BE2C (cell line): ENCODE data around the gene ROBO1.
"Not testable (repeated sequence)": the region's sequence is repeated elsewhere in the genome, so short reads cannot be mapped to it uniquely, and the experiment has no call there.

Experiments used
- DNase-seq: peaks from one replicate; pipeline ENCODE4 v3.0.0-alpha.2; 2020
- H3K27me3 ChIP-seq: fragments of 250-450 bp; sonication (Bioruptor Pico); 2 replicates; pipeline ENCODE4 v1.5.1; 2020; ENCODE audit warnings: mild to moderate bottlenecking
- H3K36me3 ChIP-seq: fragments of 250-450 bp; sonication (Bioruptor Pico); 2 replicates; pipeline ENCODE4 v1.5.1; 2020; ENCODE audit warnings: mild to moderate bottlenecking
- H3K4me1 ChIP-seq: fragments of 250-450 bp; sonication (Bioruptor Pico); 2 replicates; pipeline ENCODE4 v1.5.1; 2020
- H3K4me3 ChIP-seq: 2 replicates; pipeline ENCODE4 v1.5.1; 2011; ENCODE audit warnings: low read depth, low read length
- H3K9me3 ChIP-seq: fragments of 250-450 bp; sonication (Bioruptor Pico); 2 replicates; pipeline ENCODE4 v1.5.1; 2020
- TF ChIP-seq, protein P1 (sequence below): IDR thresholded peaks from 2 replicates; pipeline ENCODE4 v1.5.1; 2012; ENCODE audit warnings: mild to moderate bottlenecking, low read depth, low read length

ROBO1 gene

DNA sequence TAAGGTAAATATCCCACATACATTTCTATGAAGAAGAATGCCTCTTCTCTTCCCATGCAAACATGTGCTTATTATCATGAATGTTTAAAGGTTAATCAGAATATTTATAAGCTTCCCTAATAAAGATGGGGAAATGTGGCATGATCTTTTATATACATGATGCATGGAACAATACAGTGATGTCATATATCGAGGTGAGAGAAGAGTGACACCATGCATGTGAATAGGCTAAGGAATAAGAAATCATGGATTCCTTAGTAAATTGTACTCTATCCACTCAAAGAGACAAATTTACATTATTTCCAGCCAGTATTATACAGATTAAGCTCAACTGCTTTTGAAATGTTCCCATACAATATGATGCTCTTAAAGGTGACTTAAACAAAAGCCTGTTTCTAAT is 1035.3 kb downstream of the ROBO1 start:
- Histone ChIP-seq H3K36me3 (no peaks in the 10 kb centered on the region), H3K9me3 (no peaks in the 10 kb centered on the region), H3K4me3 (no peak overlapping the region), H3K4me1 (peaks cover 41% of the 10 kb centered on the region), H3K27me3 (no peaks in the 10 kb centered on the region)
- DNase-seq: no peak
- TF ChIP-seq, protein P1, sequence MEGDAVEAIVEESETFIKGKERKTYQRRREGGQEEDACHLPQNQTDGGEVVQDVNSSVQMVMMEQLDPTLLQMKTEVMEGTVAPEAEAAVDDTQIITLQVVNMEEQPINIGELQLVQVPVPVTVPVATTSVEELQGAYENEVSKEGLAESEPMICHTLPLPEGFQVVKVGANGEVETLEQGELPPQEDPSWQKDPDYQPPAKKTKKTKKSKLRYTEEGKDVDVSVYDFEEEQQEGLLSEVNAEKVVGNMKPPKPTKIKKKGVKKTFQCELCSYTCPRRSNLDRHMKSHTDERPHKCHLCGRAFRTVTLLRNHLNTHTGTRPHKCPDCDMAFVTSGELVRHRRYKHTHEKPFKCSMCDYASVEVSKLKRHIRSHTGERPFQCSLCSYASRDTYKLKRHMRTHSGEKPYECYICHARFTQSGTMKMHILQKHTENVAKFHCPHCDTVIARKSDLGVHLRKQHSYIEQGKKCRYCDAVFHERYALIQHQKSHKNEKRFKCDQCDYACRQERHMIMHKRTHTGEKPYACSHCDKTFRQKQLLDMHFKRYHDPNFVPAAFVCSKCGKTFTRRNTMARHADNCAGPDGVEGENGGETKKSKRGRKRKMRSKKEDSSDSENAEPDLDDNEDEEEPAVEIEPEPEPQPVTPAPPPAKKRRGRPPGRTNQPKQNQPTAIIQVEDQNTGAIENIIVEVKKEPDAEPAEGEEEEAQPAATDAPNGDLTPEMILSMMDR: no peak

DNA sequence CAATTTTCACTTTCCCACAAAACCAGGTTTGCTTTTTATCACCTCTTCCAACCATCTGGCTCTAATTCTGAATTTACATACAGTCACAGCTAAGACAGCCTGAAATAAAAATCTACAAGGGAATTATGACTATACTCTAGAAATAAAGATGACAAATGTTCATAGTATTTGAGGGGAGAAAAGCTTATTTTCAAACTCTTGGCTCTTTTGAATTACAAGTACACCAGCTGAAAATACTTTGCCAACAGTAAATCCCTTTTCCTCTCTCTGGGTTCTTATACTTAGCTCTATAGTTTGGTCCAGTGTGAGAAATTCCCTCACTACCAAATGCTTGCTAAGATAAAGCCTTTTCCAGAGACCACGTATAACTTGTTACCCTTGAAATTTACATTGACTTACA is 1037.9 kb downstream of the ROBO1 start:
- Histone ChIP-seq H3K4me3 (no peak overlapping the region), H3K9me3 (no peaks in the 10 kb centered on the region), H3K36me3 (no peaks in the 10 kb centered on the region), H3K27me3 (no peaks in the 10 kb centered on the region), H3K4me1 (peaks cover 30% of the 10 kb centered on the region)
- TF ChIP-seq, protein P1: no peak
- no peak for DNase-seq

DNA sequence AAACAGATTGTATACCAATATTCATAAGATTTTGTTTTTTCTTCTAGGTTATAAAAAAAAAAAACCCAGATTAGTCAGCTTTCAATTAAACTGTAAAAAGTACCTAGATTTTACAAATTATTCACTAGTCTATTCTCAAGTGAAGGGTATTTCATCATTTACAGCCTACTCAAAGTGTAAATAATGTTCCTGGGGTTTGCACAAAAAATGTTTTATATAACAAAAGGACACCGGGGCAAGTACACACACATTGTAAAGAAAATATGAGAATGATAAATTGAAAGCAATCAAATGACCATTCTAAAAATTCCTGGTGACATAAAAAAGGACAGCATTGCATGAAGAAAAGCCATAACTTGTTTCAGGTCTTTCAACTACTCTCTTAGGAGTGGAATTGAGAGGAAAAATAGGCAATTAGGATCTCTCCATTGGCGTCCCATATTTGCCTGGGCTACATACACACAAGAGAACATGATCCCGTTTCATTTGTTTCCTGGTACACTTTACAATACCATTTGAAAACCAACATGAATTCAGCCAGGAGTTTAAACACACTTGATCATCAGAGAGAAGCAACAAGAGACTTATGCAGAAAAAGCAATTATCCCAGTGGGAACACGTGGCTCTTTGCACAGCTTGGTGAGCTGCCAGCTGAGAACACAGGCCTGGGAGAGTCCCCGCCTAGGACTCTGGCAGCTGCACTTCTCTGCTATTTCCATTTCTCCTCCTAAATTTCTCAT is 1039.2 kb downstream of the ROBO1 start:
- TF ChIP-seq, protein P1: no peak
- DNase-seq: peak; percentile 82
- peak overlapping the region; percentile 40 for H3K4me3 ChIP-seq
- H3K27me3 ChIP-seq: no peaks in the 10 kb centered on the region
- peaks cover 26% of the 10 kb centered on the region for H3K4me1 ChIP-seq
- no peaks in the 10 kb centered on the region for H3K9me3 ChIP-seq
- no peaks in the 10 kb centered on the region for H3K36me3 ChIP-seq

DNA sequence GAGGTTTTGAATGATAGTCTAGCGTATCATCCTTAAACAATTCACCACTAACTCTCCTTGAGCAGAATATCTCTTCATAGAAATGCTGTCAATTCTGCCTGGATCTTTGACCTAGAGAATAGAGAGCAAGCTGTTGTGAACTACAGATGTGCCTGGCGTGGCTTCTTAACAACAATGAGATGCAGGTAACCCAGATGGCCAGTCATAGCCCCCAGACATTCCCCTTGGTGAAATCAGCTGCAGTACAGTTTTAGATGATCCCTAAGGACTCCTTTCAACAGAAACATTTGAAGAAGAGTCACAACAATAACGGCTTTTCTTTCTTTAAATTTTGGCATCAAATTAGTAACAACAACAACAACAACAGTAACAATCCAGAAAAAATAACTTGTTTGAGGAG is 1041.3 kb downstream of the ROBO1 start:
- H3K4me1 ChIP-seq: peaks cover 21% of the 10 kb centered on the region
- H3K27me3 ChIP-seq: no peaks in the 10 kb centered on the region
- H3K4me3 ChIP-seq: no peak overlapping the region
- DNase-seq: peak; percentile 40
- H3K9me3 ChIP-seq: no peaks in the 10 kb centered on the region
- TF ChIP-seq, protein P1: no peak
- H3K36me3 ChIP-seq: no peaks in the 10 kb centered on the region

DNA sequence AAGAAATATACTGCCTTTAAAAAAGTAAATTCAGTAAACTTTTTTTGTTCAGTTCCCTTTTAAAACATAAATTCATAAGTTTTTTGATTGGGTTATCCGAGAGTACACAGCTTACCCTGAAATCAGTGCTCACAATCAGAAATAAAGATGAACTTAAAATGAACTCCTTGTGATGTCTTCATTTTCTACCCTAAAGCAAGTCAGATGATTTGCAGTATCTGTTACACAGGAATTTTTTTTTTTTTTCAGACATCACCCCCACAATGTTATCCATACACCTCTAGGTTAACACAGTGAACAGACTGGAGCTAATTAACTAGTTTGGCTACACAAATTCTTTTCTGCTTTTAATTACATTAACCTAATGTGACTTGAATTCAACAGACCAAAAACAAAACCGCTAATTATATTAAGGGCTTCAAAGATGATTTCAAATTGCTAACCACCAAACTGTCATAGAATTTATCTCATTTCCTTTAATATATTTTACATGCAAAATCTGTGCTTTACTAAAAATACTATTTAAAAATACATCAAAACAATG is 1042.0 kb downstream of the ROBO1 start:
- TF ChIP-seq, protein P1: no peak
- Histone ChIP-seq H3K36me3 (no peaks in the 10 kb centered on the region), H3K9me3 (no peaks in the 10 kb centered on the region), H3K27me3 (no peaks in the 10 kb centered on the region), H3K4me3 (0 out of 2 replicates have a peak overlapping the region, but pooled peaks have one; percentile 1), H3K4me1 (peaks cover 21% of the 10 kb centered on the region)
- DNase-seq: no peak

DNA sequence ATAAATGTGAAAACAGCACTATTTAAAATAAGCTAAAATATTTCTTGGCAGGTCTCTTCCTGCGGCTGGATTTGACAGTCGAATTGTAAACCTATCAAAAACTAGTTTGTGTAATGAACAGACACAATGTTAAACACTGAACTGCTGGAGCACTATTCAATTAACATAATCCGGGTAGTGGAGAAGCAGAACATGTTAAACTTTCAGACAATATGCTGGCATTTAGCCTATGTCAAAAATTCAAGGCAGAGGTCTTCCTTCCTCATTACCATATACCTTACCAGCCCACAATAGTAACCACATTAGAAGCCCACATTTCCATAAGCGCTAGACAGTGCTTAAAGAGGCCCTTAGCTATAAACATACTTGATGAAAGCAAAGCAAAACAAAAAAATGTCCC is 1042.9 kb downstream of the ROBO1 start:
- Histone ChIP-seq H3K36me3 (no peaks in the 10 kb centered on the region), H3K27me3 (no peaks in the 10 kb centered on the region), H3K9me3 (no peaks in the 10 kb centered on the region), H3K4me3 (no peak overlapping the region), H3K4me1 (peaks cover 18% of the 10 kb centered on the region)
- no peak for DNase-seq
- TF ChIP-seq, protein P1: no peak

DNA sequence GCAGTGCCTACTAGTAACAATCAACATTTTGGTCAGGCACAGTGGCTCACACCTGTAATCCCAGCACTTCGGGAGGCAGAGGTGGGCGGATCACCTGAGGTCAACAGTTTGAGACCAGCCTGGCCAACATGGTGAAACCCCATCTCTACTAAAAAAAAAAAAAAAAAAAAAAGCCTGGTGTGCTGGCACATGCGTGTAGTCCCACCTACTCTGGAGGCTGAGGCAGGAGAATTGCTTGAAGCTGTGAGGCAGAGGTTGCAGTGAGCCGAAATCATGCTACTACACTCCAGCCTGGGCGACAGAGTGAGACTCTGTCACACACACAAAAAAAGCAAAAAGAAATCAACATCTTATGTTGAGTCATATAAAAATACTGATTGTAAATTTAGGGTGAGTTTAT is 1043.4 kb downstream of the ROBO1 start:
- DNase-seq, H3K36me3 ChIP-seq, H3K9me3 ChIP-seq, H3K27me3 ChIP-seq, H3K4me3 ChIP-seq: not testable (repeated sequence)
- peaks cover 18% of the 10 kb centered on the region for H3K4me1 ChIP-seq
